GM23248 (cell line): ENCODE results near the gene LLGL1.

Source experiments
- EZH2 ChIP-seq: fragments of 200-600 bp; sonication (generic); IDR thresholded peaks from 2 replicates; pipeline ENCODE4 v1.6.1; 2018; ENCODE audit warnings: antibody characterized with exemption, mild to moderate bottlenecking; ENCODE audit not compliant: insufficient read depth, poor library complexity, severe bottlenecking
- EZH2phosphoT487 ChIP-seq: fragments of 200-600 bp; sonication (generic); IDR thresholded peaks from 2 replicates; pipeline ENCODE4 v1.6.1; 2018; ENCODE audit warnings: antibody characterized with exemption, moderate library complexity, mild to moderate bottlenecking, low read depth; ENCODE audit not compliant: insufficient read depth

DNA sequence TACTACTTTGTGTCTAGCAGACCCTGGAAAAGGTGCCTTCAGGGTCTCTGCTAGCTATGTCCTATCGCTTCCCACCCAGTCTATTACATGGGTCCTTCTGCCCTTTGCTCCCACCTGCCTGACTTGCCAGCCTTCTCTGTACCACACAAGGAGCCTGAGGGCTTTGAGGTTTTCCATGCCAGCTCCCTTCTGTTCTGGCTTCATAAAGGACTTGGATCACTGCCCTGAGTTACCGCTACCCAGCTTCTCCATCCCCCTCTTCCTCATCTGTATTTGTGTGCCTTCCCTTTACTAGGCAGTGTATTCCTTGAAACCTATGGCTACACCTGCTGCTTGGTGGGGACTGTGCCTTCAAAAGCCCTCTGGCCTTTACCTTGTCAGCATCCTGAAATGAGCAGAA is 19.6 kb upstream of the LLGL1 start:
- no peak for TF ChIP-seq EZH2
- TF ChIP-seq EZH2phosphoT487: no peak
